ENCODE results near the gene ACMSD.
A peak's percentile ranks its signal among the peaks of the same experiment; 100 is the strongest.

ACMSD gene

GRCh38 chr2:134932864-134933526, 94.6 kb downstream of the ACMSD start:
- peaks cover 8% of the 10 kb centered on the region for H3K79me2 ChIP-seq (ENCODE audit: control insufficient read depth, insufficient read depth, low read length, poor library complexity)
- H3K4me3 ChIP-seq (ENCODE audit: low read depth, low read length), result no peak overlapping the region
- no peak overlapping the region for H3K9ac ChIP-seq (ENCODE audit: low read length)
- H3K4ac ChIP-seq (ENCODE audit: low read depth, low read length), result peak overlapping the region; percentile 92
- no peak overlapping the region for H3K4me2 ChIP-seq (ENCODE audit: low read length)
- H4K8ac ChIP-seq (ENCODE audit: low read depth, low read length), result no peak overlapping the region
- no peaks in the 10 kb centered on the region for H3K9me3 ChIP-seq (ENCODE audit: insufficient read depth, low read depth, low read length)
- H3K4me1 ChIP-seq (ENCODE audit: control insufficient read depth in 1 of 2, insufficient read depth in 2 of 2, low read length in 2 of 2), result no peaks in the 10 kb centered on the region
- H2BK12ac ChIP-seq (ENCODE audit: low read length), result no peak overlapping the region
- H3K18ac ChIP-seq (ENCODE audit: low read length), result no peak overlapping the region
- peaks cover 3 to 14% of the 10 kb centered on the region in 2 experiments for H3K36me3 ChIP-seq (ENCODE audit: control insufficient read depth in 1 of 2, insufficient read depth in 2 of 2, low read length in 2 of 2)
- H4K12ac ChIP-seq (ENCODE audit: low read depth, low read length), result no peak overlapping the region
- no peak overlapping the region for H3K14ac ChIP-seq (ENCODE audit: low read length)
- H2AK5ac ChIP-seq (ENCODE audit: low read length), result no peak overlapping the region
- H3K23ac ChIP-seq (ENCODE audit: low read length), result no peak overlapping the region
- H2AFZ ChIP-seq (ENCODE audit: insufficient read depth, low read length, poor library complexity), result no peak overlapping the region
- no CpG with 5 or more reads among the region's 3 CpGs for WGBS (ENCODE audit: extremely low coverage, insufficient coverage, insufficient read length)
- H2BK120ac ChIP-seq (ENCODE audit: insufficient read depth, low read length, poor library complexity), result no peak overlapping the region
- H2BK5ac ChIP-seq (ENCODE audit: low read depth, low read length, poor library complexity), result no peak overlapping the region
- no peaks in the 10 kb centered on the region for H3K79me1 ChIP-seq (ENCODE audit: low read length)
- no peak for DNase-seq
- H3K27ac ChIP-seq (ENCODE audit: low read depth, low read length), result no peak overlapping the region
- H4K91ac ChIP-seq (ENCODE audit: low read depth, low read length), result no peak overlapping the region
- H3K27me3 ChIP-seq (ENCODE audit: insufficient read depth, low read length), result no peaks in the 10 kb centered on the region

- no peak overlapping the region for H3K4me2 ChIP-seq (ENCODE audit: low read length)
- H2BK12ac ChIP-seq (ENCODE audit: low read length), result no peak overlapping the region
- H3K4me1 ChIP-seq (ENCODE audit: control insufficient read depth in 1 of 2, insufficient read depth in 2 of 2, low read length in 2 of 2), result no peaks in the 10 kb centered on the region
- H3K9ac ChIP-seq (ENCODE audit: low read length), result no peak overlapping the region
- H4K8ac ChIP-seq (ENCODE audit: low read depth, low read length), result no peak overlapping the region
- H3K4me3 ChIP-seq (ENCODE audit: low read depth, low read length), result no peak overlapping the region
- no peak overlapping the region for H3K27ac ChIP-seq (ENCODE audit: low read depth, low read length)
- no peak overlapping the region for H2BK5ac ChIP-seq (ENCODE audit: low read depth, low read length, poor library complexity)
- H3K14ac ChIP-seq (ENCODE audit: low read length), result no peak overlapping the region
- no peak overlapping the region for H4K91ac ChIP-seq (ENCODE audit: low read depth, low read length)
- H3K27me3 ChIP-seq (ENCODE audit: insufficient read depth, low read length), result no peaks in the 10 kb centered on the region
- peaks cover 3 to 14% of the 10 kb centered on the region in 2 experiments for H3K36me3 ChIP-seq (ENCODE audit: control insufficient read depth in 1 of 2, insufficient read depth in 2 of 2, low read length in 2 of 2)
- DNase-seq, result no peak
- no peak overlapping the region for H4K12ac ChIP-seq (ENCODE audit: low read depth, low read length)
- H3K18ac ChIP-seq (ENCODE audit: low read length), result no peak overlapping the region
- no CpG with 5 or more reads among the region's 1 CpG for WGBS (ENCODE audit: extremely low coverage, insufficient coverage, insufficient read length)
- H2AK5ac ChIP-seq (ENCODE audit: low read length), result no peak overlapping the region
- H3K23ac ChIP-seq (ENCODE audit: low read length), result no peak overlapping the region
- no peaks in the 10 kb centered on the region for H3K79me1 ChIP-seq (ENCODE audit: low read length)
- H2BK120ac ChIP-seq (ENCODE audit: insufficient read depth, low read length, poor library complexity), result no peak overlapping the region
- H3K9me3 ChIP-seq (ENCODE audit: insufficient read depth, low read depth, low read length), result no peaks in the 10 kb centered on the region
- H2AFZ ChIP-seq (ENCODE audit: insufficient read depth, low read length, poor library complexity), result no peak overlapping the region
- H3K79me2 ChIP-seq (ENCODE audit: control insufficient read depth, insufficient read depth, low read length, poor library complexity), result peaks cover 7% of the 10 kb centered on the region
- H3K4ac ChIP-seq (ENCODE audit: low read depth, low read length), result no peak overlapping the region
These were observed 95.3 kb downstream of the ACMSD start for GRCh38 chr2:134933732-134934131.

- Histone ChIP-seq H2BK120ac (ENCODE audit: insufficient read depth, low read length, poor library complexity) (no peak overlapping the region), H2BK12ac (ENCODE audit: low read length) (no peak overlapping the region), H2AFZ (ENCODE audit: insufficient read depth, low read length, poor library complexity) (no peak overlapping the region), H3K4me1 (ENCODE audit: control insufficient read depth in 1 of 2, insufficient read depth in 2 of 2, low read length in 2 of 2) (no peaks in the 10 kb centered on the region), H3K14ac (ENCODE audit: low read length) (no peak overlapping the region), H3K79me2 (ENCODE audit: control insufficient read depth, insufficient read depth, low read length, poor library complexity) (peaks cover 7% of the 10 kb centered on the region), H3K4me2 (ENCODE audit: low read length) (no peak overlapping the region), H3K36me3 (ENCODE audit: control insufficient read depth in 1 of 2, insufficient read depth in 2 of 2, low read length in 2 of 2) (peaks cover 3 to 13% of the 10 kb centered on the region in 2 experiments), H3K27ac (ENCODE audit: low read depth, low read length) (no peak overlapping the region), H3K4ac (ENCODE audit: low read depth, low read length) (no peak overlapping the region), H3K18ac (ENCODE audit: low read length) (no peak overlapping the region), H2AK5ac (ENCODE audit: low read length) (no peak overlapping the region), H3K9ac (ENCODE audit: low read length) (no peak overlapping the region), H3K23ac (ENCODE audit: low read length) (no peak overlapping the region), H3K79me1 (ENCODE audit: low read length) (no peaks in the 10 kb centered on the region), H4K91ac (ENCODE audit: low read depth, low read length) (no peak overlapping the region), H3K27me3 (ENCODE audit: insufficient read depth, low read length) (no peaks in the 10 kb centered on the region), H4K8ac (ENCODE audit: low read depth, low read length) (no peak overlapping the region), H3K4me3 (ENCODE audit: low read depth, low read length) (no peak overlapping the region), H2BK5ac (ENCODE audit: low read depth, low read length, poor library complexity) (no peak overlapping the region), H4K12ac (ENCODE audit: low read depth, low read length) (no peak overlapping the region), H3K9me3 (ENCODE audit: insufficient read depth, low read depth, low read length) (no peaks in the 10 kb centered on the region)
- DNase-seq, result no peak
- WGBS (ENCODE audit: extremely low coverage, insufficient coverage, insufficient read length), result 100% methylated on average over 2 of the region's 2 CpGs
These were observed 95.7 kb downstream of the ACMSD start for GRCh38 chr2:134934150-134934549.

DNA sequence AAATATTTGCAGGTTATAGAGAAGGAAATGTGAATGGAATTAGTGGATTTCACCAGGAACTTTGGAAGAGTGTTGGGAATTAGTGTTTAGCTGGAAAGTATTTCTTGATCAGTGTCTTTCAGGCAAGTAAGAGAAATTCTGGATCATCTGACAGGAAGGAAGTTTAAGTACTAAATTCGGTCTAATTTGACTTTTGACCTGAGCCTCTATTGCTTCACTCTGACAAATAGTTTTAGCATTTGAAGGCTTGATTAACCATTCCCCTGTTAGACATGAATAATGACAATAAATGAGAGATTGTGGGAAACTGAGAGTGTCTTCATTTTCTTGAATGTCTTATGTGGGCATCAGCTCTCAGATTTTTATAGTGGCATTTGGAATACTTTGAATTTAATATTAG, 96.2 kb downstream of the ACMSD start:
- H2BK120ac ChIP-seq (ENCODE audit: insufficient read depth, low read length, poor library complexity), result no peak overlapping the region
- H4K12ac ChIP-seq (ENCODE audit: low read depth, low read length), result no peak overlapping the region
- no peak overlapping the region for H4K8ac ChIP-seq (ENCODE audit: low read depth, low read length)
- H3K4me3 ChIP-seq (ENCODE audit: low read depth, low read length), result no peak overlapping the region
- no CpG with 5 or more reads among the region's 1 CpG for WGBS (ENCODE audit: extremely low coverage, insufficient coverage, insufficient read length)
- H3K4ac ChIP-seq (ENCODE audit: low read depth, low read length), result no peak overlapping the region
- H3K18ac ChIP-seq (ENCODE audit: low read length), result no peak overlapping the region
- H2AFZ ChIP-seq (ENCODE audit: insufficient read depth, low read length, poor library complexity), result no peak overlapping the region
- no peaks in the 10 kb centered on the region for H3K79me1 ChIP-seq (ENCODE audit: low read length)
- no peaks in the 10 kb centered on the region for H3K27me3 ChIP-seq (ENCODE audit: insufficient read depth, low read length)
- H3K9ac ChIP-seq (ENCODE audit: low read length), result no peak overlapping the region
- H3K14ac ChIP-seq (ENCODE audit: low read length), result no peak overlapping the region
- no peaks in the 10 kb centered on the region for H3K4me1 ChIP-seq (ENCODE audit: control insufficient read depth in 1 of 2, insufficient read depth in 2 of 2, low read length in 2 of 2)
- H4K91ac ChIP-seq (ENCODE audit: low read depth, low read length), result no peak overlapping the region
- DNase-seq, result no peak
- no peak overlapping the region for H3K23ac ChIP-seq (ENCODE audit: low read length)
- no peak overlapping the region for H3K4me2 ChIP-seq (ENCODE audit: low read length)
- no peak overlapping the region for H3K27ac ChIP-seq (ENCODE audit: low read depth, low read length)
- no peak overlapping the region for H2AK5ac ChIP-seq (ENCODE audit: low read length)
- no peak overlapping the region for H2BK5ac ChIP-seq (ENCODE audit: low read depth, low read length, poor library complexity)
- peaks cover 5 to 14% of the 10 kb centered on the region in 2 experiments for H3K36me3 ChIP-seq (ENCODE audit: control insufficient read depth in 1 of 2, insufficient read depth in 2 of 2, low read length in 2 of 2)
- no peak overlapping the region for H2BK12ac ChIP-seq (ENCODE audit: low read length)
- H3K79me2 ChIP-seq (ENCODE audit: control insufficient read depth, insufficient read depth, low read length, poor library complexity), result peaks cover 3% of the 10 kb centered on the region
- no peaks in the 10 kb centered on the region for H3K9me3 ChIP-seq (ENCODE audit: insufficient read depth, low read depth, low read length)

All from trophoblast cell (in vitro differentiated cells and primary cell).